ENCODE measurements around the gene JUND. TPM values are rescaled to one million over a fixed set of nuclear protein-coding genes. Genes with fewer than 3 reads are reported as not detected.

Gene JUND
- total RNA-seq, 2 experiments from 2014 or later: 366 to 394 TPM

GRCh38 chr19:18292810-18293641 is 11.6 kb upstream of the JUND start:
- peak overlapping the region; percentile 94 for H3K4me3 Mint-ChIP-seq
- peaks cover 57% of the 10 kb centered on the region for H3K4me1 Mint-ChIP-seq
- no peaks in the 10 kb centered on the region for H3K27me3 Mint-ChIP-seq
- ATAC-seq (ENCODE audit: low read depth): no peak
- DNase-seq: peak; percentile 68
- H3K9me3 Mint-ChIP-seq: peaks cover 1% of the 10 kb centered on the region
- peaks cover 21% of the 10 kb centered on the region for H3K36me3 Mint-ChIP-seq
- POLR2A ChIA-PET: interaction anchor here (0.6 to 7.3 kb wide), 12 partner anchors 8 to 293 kb away, joined by 3 to 718 read pairs (median 5); partner anchors contain the start of genes IL12RB1, IQCN, JUND and LSM4
- peak overlapping the region; percentile 91 for H3K27ac Mint-ChIP-seq

GRCh38 chr19:18292462-18292809 is 11.0 kb upstream of the JUND start:
- H3K9me3 Mint-ChIP-seq: peaks cover 1% of the 10 kb centered on the region
- no peak for DNase-seq
- H3K4me3 Mint-ChIP-seq: peak overlapping the region; percentile 94
- ATAC-seq (ENCODE audit: low read depth): no peak
- H3K27ac Mint-ChIP-seq: peak overlapping the region; percentile 91
- no peaks in the 10 kb centered on the region for H3K27me3 Mint-ChIP-seq
- POLR2A ChIA-PET: interaction anchor here (0.6 to 7.3 kb wide), 11 partner anchors 13 to 292 kb away, joined by 3 to 718 read pairs (median 5); partner anchors contain the start of genes IL12RB1, IQCN, JUND and LSM4
- H3K36me3 Mint-ChIP-seq: peaks cover 21% of the 10 kb centered on the region
- peaks cover 55% of the 10 kb centered on the region for H3K4me1 Mint-ChIP-seq

GRCh38 chr19:18291590-18292461 is 10.4 kb upstream of the JUND start:
- H3K36me3 Mint-ChIP-seq: peaks cover 19% of the 10 kb centered on the region
- H3K9me3 Mint-ChIP-seq: no peaks in the 10 kb centered on the region
- H3K4me1 Mint-ChIP-seq: peaks cover 52% of the 10 kb centered on the region
- peak overlapping the region; percentile 94 for H3K4me3 Mint-ChIP-seq
- ATAC-seq (ENCODE audit: low read depth) (peak; percentile 40), DNase-seq (peak; percentile 87)
- peak overlapping the region; percentile 91 for H3K27ac Mint-ChIP-seq
- no peaks in the 10 kb centered on the region for H3K27me3 Mint-ChIP-seq
- POLR2A ChIA-PET: interaction anchor here (1.0 to 7.3 kb wide), 11 partner anchors 12 to 205 kb away, joined by 4 to 718 read pairs (median 5); partner anchors contain the start of genes IL12RB1, IQCN, JUND and LSM4

DNA sequence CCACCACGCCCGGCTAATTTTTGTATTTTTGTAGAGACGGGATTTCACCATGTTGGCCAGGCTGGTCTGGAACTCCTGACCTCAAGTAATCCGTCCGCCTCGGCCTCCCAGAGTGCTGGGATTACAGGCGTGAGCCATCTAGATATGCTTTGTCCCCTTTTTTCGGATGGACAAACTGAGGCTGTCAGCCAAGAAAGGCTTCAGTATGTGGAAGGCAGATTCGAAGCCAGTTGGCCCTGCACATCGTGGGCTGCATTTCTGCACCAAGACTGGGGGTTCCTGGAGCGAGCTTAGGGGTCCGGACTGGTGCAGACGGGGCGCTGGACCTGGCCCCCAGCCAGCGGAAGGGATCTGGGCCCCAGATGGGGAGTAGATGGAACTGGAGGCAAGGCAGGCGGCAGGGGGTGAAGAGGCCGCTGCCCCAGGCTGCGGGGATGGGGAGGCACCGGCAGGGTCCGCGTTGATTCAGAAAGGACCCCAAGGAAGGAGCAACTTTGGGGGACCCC is 9.7 kb upstream of the JUND start:
- Mint-ChIP-seq H3K4me1 (peaks cover 54% of the 10 kb centered on the region), H3K4me3 (peak overlapping the region; percentile 94), H3K27ac (peak overlapping the region; percentile 91), H3K27me3 (no peaks in the 10 kb centered on the region), H3K36me3 (peaks cover 13% of the 10 kb centered on the region), H3K9me3 (no peaks in the 10 kb centered on the region)
- POLR2A ChIA-PET: interaction anchor here (0.8 to 7.3 kb wide), 7 partner anchors 11 to 204 kb away, joined by 3 to 718 read pairs (median 9); partner anchors contain the start of genes IL12RB1, JUND and LSM4
- ATAC-seq (ENCODE audit: low read depth) (peak; percentile 2), DNase-seq (no peak)

DNA sequence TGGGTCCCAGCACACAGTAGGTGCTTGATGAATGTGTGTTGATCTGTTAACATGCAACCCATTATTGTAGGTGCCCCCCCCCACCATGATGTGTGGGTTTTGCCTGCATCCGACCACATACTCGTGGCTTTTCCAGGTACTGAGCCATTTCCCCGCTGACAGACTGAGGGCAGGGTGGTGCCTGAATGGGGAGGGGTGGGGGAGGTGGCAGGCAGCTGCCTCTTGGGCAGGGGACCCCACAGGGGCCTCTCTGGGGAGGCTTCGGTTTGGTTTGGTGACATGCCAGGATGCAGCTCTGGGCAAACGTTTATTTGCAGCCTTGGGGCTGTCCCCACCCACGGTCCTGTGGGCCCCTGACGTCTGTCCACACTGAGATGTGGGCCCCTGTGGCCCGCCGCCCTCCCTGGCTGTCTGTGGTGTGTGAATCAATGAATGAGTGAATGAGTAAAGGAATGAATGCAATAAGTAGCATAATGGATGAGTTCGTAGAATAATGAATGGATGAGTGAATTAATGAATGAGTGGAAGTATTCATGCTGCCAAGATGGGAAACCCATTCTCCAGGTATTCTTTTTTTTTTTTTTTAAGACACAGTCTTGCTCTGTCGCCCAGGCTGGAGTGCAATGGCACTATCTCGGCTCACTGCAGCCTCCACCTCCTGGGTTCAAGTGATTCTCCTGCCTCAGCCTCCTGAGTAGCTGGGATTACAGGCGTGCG is 9.0 kb upstream of the JUND start:
- Mint-ChIP-seq H3K27ac (peak overlapping the region; percentile 91), H3K36me3 (peaks cover 7% of the 10 kb centered on the region), H3K4me3 (peak overlapping the region; percentile 94), H3K27me3 (no peaks in the 10 kb centered on the region), H3K9me3 (no peaks in the 10 kb centered on the region), H3K4me1 (peaks cover 53% of the 10 kb centered on the region)
- DNase-seq (peak; percentile 85), ATAC-seq (ENCODE audit: low read depth) (peak; percentile 55)
- POLR2A ChIA-PET: interaction anchor here (0.5 to 7.3 kb wide), 11 partner anchors 11 to 1966 kb away, joined by 3 to 718 read pairs (median 5); partner anchors contain the start of genes JUND, KLF2 and LSM4

DNA sequence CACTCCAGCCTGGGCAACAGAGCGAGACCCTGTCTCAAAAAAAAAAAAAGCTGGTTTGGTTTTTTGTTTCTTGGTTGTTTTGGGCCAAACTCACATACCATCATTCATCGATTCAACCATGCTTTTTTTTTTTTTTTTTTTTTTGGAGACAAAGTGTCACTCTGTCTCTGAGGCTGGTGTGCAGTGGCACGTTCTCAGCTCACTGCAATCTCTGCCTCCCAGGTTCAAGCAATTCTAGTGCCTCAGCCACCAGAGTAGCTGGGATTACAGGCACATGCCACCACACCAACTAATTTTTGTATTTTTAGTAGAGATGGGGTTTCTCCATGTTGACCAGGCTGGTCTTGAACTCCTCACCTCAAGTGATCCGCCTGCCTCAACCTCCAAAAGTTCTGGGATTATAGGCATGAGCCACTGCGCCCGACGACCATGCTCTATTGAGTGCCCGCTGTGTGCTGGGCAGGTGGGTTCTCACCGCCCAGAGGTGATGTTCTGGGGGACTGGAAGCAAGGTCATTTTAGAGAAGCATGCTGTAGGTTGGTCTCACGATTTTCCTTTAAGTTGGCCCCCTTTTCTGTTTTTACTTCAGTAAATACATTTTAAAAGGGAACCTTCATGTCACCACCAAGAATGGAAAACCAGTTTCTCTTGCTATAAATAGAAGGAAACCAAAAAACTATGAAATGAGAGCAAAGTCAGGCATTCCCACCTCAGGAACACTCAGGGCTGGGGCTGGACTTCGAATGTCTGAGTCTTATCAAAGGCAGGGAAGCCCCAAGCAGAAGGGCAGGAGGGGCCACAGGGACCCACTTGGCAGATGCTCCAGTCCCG is 8.3 kb upstream of the JUND start:
- no peaks in the 10 kb centered on the region for H3K27me3 Mint-ChIP-seq
- DNase-seq (no peak), ATAC-seq (ENCODE audit: low read depth) (no peak)
- H3K27ac Mint-ChIP-seq: peak overlapping the region; percentile 91
- POLR2A ChIA-PET: interaction anchor here (0.5 to 7.3 kb wide), 11 partner anchors 10 to 1965 kb away, joined by 3 to 718 read pairs (median 5); partner anchors contain the start of genes IQCN, JUND, KLF2 and LSM4
- peaks cover 5% of the 10 kb centered on the region for H3K36me3 Mint-ChIP-seq
- H3K4me3 Mint-ChIP-seq: peak overlapping the region; percentile 94
- H3K9me3 Mint-ChIP-seq: no peaks in the 10 kb centered on the region
- peaks cover 56% of the 10 kb centered on the region for H3K4me1 Mint-ChIP-seq

- peak overlapping the region; percentile 12 for H3K27ac Mint-ChIP-seq
- no peaks in the 10 kb centered on the region for H3K9me3 Mint-ChIP-seq
- POLR2A ChIA-PET: interaction anchor here (0.6 to 7.3 kb wide), 4 partner anchors 8 to 31 kb away, joined by 3 to 718 read pairs (median 245); partner anchors contain the start of genes JUND and LSM4
- ATAC-seq (ENCODE audit: low read depth): no peak
- H3K4me3 Mint-ChIP-seq: peak overlapping the region; percentile 17
- H3K4me1 Mint-ChIP-seq: peaks cover 44% of the 10 kb centered on the region
- H3K27me3 Mint-ChIP-seq: no peaks in the 10 kb centered on the region
- H3K36me3 Mint-ChIP-seq: peaks cover 5% of the 10 kb centered on the region
- no peak for DNase-seq
Observed at GRCh38 chr19:18287836-18288772, 6.7 kb upstream of the JUND start.

GRCh38 chr19:18286973-18287635 is 5.7 kb upstream of the JUND start:
- Mint-ChIP-seq H3K9me3 (no peaks in the 10 kb centered on the region), H3K27me3 (no peaks in the 10 kb centered on the region), H3K36me3 (peaks cover 5% of the 10 kb centered on the region), H3K27ac (peak overlapping the region; percentile 12), H3K4me3 (no peak overlapping the region), H3K4me1 (peaks cover 47% of the 10 kb centered on the region)
- no peak for ATAC-seq (ENCODE audit: low read depth)
- POLR2A ChIA-PET: interaction anchor here (3.2 to 12.8 kb wide), 2 partner anchors 14 to 35 kb away, joined by 25 to 846 read pairs; partner anchors contain the start of gene LSM4
- no peak for DNase-seq

GRCh38 chr19:18284712-18285360 is 3.4 kb upstream of the JUND start:
- no peaks in the 10 kb centered on the region for H3K9me3 Mint-ChIP-seq
- no peak for ATAC-seq (ENCODE audit: low read depth)
- POLR2A ChIA-PET: interaction anchor here (0.9 to 12.8 kb wide), 4 partner anchors 8 to 37 kb away, joined by 3 to 846 read pairs (median 14); partner anchors contain the start of gene LSM4
- H3K27ac Mint-ChIP-seq: peak overlapping the region; percentile 90
- peaks cover 7% of the 10 kb centered on the region for H3K36me3 Mint-ChIP-seq
- H3K27me3 Mint-ChIP-seq: no peaks in the 10 kb centered on the region
- peak overlapping the region; percentile 68 for H3K4me3 Mint-ChIP-seq
- DNase-seq: peak; percentile 64
- H3K4me1 Mint-ChIP-seq: peaks cover 33% of the 10 kb centered on the region

GRCh38 chr19:18283338-18283737 is 1.9 kb upstream of the JUND start:
- DNase-seq (no peak), ATAC-seq (ENCODE audit: low read depth) (no peak)
- H3K36me3 Mint-ChIP-seq: peaks cover 21% of the 10 kb centered on the region
- H3K27ac Mint-ChIP-seq: peak overlapping the region; percentile 98
- no peaks in the 10 kb centered on the region for H3K9me3 Mint-ChIP-seq
- peak overlapping the region; percentile 19 for H3K4me3 Mint-ChIP-seq
- POLR2A ChIA-PET: interaction anchor here (11.2 to 12.8 kb wide), 2 partner anchors 18 to 31 kb away, joined by 846 to 1033 read pairs; partner anchors contain the start of gene LSM4
- H3K27me3 Mint-ChIP-seq: no peaks in the 10 kb centered on the region
- H3K4me1 Mint-ChIP-seq: peaks cover 38% of the 10 kb centered on the region

All from activated naive CD8-positive, alpha-beta T cell treated with anti-CD3 and anti-CD28 coated beads, Interleukin-2, amount 10 ng/mL, durations not matched to agents 7 days and 5 days (primary cell).